ENCODE measurements around the gene NELL1.

Gene NELL1

DNA sequence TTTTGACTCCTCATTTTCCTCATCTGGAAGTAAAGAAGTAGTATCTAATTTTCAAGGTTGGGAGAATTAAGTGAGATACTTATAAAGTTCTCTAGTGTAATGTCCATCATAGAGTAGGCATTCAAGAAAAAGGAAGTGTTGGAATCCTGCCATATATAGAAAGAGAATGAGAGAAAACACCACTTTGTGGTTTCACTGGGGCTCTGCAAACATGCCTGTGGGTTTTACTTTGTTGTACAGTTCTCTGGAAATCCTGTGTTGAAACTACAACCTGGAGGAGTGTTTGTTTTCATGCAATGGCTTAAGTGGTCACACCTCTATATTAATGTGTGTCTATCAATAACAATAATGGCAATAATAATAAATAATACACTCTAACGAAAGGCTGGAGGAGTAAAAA is 741.7 kb downstream of the NELL1 start:
- no peaks in the 10 kb centered on the region for H3K27me3 ChIP-seq (ENCODE audit: control insufficient read depth, insufficient read depth, low read length)
- no peaks in the 10 kb centered on the region for H3K4me1 ChIP-seq (ENCODE audit: control insufficient read depth, insufficient read depth, low read length)
- H3K4me3 ChIP-seq (ENCODE audit: low read length), result no peak overlapping the region
- H3K36me3 ChIP-seq (ENCODE audit: control insufficient read depth, insufficient read depth, low read length), result no peaks in the 10 kb centered on the region
- H3K9ac ChIP-seq (ENCODE audit: low read length), result no peak overlapping the region
- no peak overlapping the region for H3K27ac ChIP-seq (ENCODE audit: low read depth, low read length)

DNA sequence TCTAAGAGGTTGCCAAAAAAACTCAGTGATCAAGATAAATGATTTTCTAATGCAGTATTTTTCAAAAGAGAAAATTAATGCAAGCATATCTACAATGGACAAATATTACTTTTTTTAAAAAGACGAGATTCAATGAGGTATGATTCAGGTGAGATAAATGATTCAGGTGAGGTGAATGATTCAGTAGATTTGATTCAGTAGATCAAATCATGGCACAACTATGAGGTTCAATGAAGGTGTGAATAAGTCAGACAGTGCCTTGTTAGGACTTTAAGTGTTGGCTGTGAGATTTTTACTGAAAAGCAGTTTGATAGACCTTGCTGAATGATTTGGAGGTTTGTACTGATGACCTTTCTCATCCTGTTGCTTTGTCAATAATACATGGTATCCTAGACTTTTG is 742.2 kb downstream of the NELL1 start:
- no peak overlapping the region for H3K4me3 ChIP-seq (ENCODE audit: low read length)
- no peaks in the 10 kb centered on the region for H3K4me1 ChIP-seq (ENCODE audit: control insufficient read depth, insufficient read depth, low read length)
- H3K27ac ChIP-seq (ENCODE audit: low read depth, low read length), result no peak overlapping the region
- H3K27me3 ChIP-seq (ENCODE audit: control insufficient read depth, insufficient read depth, low read length), result no peaks in the 10 kb centered on the region
- H3K36me3 ChIP-seq (ENCODE audit: control insufficient read depth, insufficient read depth, low read length), result no peaks in the 10 kb centered on the region
- no peak overlapping the region for H3K9ac ChIP-seq (ENCODE audit: low read length)

- Histone ChIP-seq H3K27me3 (ENCODE audit: control insufficient read depth, insufficient read depth, low read length) (no peaks in the 10 kb centered on the region), H3K4me1 (ENCODE audit: control insufficient read depth, insufficient read depth, low read length) (no peaks in the 10 kb centered on the region), H3K27ac (ENCODE audit: low read depth, low read length) (no peak overlapping the region), H3K36me3 (ENCODE audit: control insufficient read depth, insufficient read depth, low read length) (no peaks in the 10 kb centered on the region), H3K4me3 (ENCODE audit: low read length) (no peak overlapping the region), H3K9ac (ENCODE audit: low read length) (no peak overlapping the region)
Observed at GRCh38 chr11:21412652-21413383, 743.4 kb downstream of the NELL1 start.

GRCh38 chr11:21414953-21415352 is 745.6 kb downstream of the NELL1 start:
- no peak overlapping the region for H3K9ac ChIP-seq (ENCODE audit: low read length)
- H3K4me1 ChIP-seq (ENCODE audit: control insufficient read depth, insufficient read depth, low read length), result no peaks in the 10 kb centered on the region
- H3K4me3 ChIP-seq (ENCODE audit: low read length), result no peak overlapping the region
- no peaks in the 10 kb centered on the region for H3K27me3 ChIP-seq (ENCODE audit: control insufficient read depth, insufficient read depth, low read length)
- no peaks in the 10 kb centered on the region for H3K36me3 ChIP-seq (ENCODE audit: control insufficient read depth, insufficient read depth, low read length)
- no peak overlapping the region for H3K27ac ChIP-seq (ENCODE audit: low read depth, low read length)

- Histone ChIP-seq H3K9ac (ENCODE audit: low read length) (no peak overlapping the region), H3K36me3 (ENCODE audit: control insufficient read depth, insufficient read depth, low read length) (no peaks in the 10 kb centered on the region), H3K4me1 (ENCODE audit: control insufficient read depth, insufficient read depth, low read length) (no peaks in the 10 kb centered on the region), H3K27ac (ENCODE audit: low read depth, low read length) (no peak overlapping the region), H3K27me3 (ENCODE audit: control insufficient read depth, insufficient read depth, low read length) (no peaks in the 10 kb centered on the region), H3K4me3 (ENCODE audit: low read length) (no peak overlapping the region)
Observed at GRCh38 chr11:21415606-21416005, 746.2 kb downstream of the NELL1 start.

DNA sequence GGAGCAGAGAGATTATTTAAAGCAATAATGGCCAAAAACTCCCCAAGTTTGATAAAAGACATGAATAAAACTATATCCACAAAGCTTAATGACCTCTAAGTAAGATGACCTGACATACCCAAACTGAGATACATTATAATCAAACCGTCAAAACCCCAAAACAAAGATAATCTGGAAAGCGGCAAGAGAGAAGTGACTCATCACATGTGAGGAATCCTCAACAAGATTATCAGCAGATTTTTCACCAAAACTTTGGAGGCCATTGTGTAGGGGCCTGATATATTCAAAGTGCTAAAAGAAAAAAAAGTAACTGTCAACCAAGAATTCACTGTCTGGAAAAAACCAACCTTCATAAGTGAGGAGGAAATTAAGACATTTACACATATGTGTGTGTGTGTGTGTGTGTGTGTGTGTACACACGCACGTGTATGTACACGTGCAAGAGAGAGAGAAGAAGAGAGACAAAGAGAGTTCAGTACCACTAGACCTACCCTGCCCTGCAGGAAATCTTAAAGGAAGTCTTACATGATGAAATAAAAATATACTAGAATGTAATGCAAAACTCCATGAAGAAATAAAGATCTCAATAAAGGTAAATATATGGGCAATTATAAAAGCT is 752.4 kb downstream of the NELL1 start:
- no peak overlapping the region for H3K9ac ChIP-seq (ENCODE audit: low read length)
- no peaks in the 10 kb centered on the region for H3K36me3 ChIP-seq (ENCODE audit: control insufficient read depth, insufficient read depth, low read length)
- H3K4me3 ChIP-seq (ENCODE audit: low read length), result no peak overlapping the region
- no peaks in the 10 kb centered on the region for H3K4me1 ChIP-seq (ENCODE audit: control insufficient read depth, insufficient read depth, low read length)
- H3K27me3 ChIP-seq (ENCODE audit: control insufficient read depth, insufficient read depth, low read length), result no peaks in the 10 kb centered on the region
- no peak overlapping the region for H3K27ac ChIP-seq (ENCODE audit: low read depth, low read length)

DNA sequence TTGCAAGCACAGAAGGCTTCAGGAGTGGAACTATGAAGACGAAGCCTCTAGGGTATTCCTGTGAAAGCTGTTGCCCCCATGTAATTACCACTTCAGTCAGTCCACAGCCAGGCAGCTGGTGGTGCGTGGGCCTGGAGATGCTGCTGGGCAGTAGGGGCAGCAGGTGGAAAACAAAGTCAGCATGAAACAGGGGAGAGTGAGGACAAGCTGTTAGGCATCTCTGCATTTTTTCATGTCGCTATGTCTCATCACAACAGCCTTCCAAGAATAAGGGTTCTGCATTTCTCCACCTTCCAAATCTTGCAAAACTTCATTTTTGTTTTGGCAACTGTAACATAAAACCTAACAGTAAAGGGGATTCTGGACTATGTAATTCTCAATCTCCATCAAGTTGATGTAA is 757.5 kb downstream of the NELL1 start:
- no peaks in the 10 kb centered on the region for H3K27me3 ChIP-seq (ENCODE audit: control insufficient read depth, insufficient read depth, low read length)
- no peaks in the 10 kb centered on the region for H3K4me1 ChIP-seq (ENCODE audit: control insufficient read depth, insufficient read depth, low read length)
- H3K27ac ChIP-seq (ENCODE audit: low read depth, low read length), result no peak overlapping the region

DNA sequence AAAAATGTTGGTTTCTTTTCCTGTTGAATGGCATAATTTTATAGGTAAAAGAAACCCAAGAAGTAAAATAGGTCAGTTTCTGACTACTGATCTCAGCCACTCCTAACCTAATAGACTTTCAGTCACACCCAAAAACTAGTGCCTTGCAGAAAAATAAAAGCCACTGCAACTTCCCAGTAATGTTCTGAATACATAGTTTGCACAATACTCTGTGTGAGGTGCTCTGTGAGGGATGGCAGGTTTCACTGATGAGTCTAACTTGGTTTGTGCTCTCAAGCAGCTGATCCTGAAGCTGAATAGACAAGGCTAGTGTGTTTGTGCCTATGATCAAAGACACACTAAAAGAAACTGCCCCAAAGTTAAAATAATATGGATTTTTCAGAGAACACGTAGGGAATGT is 758.3 kb downstream of the NELL1 start:
- Histone ChIP-seq H3K36me3 (ENCODE audit: control insufficient read depth, insufficient read depth, low read length) (no peaks in the 10 kb centered on the region), H3K4me3 (ENCODE audit: low read length) (no peak overlapping the region), H3K4me1 (ENCODE audit: control insufficient read depth, insufficient read depth, low read length) (no peaks in the 10 kb centered on the region), H3K27me3 (ENCODE audit: control insufficient read depth, insufficient read depth, low read length) (no peaks in the 10 kb centered on the region), H3K27ac (ENCODE audit: low read depth, low read length) (no peak overlapping the region), H3K9ac (ENCODE audit: low read length) (no peak overlapping the region)

More for the DNA sequence above, 757.5 kb downstream of the NELL1 start:
- no peak overlapping the region for H3K9ac ChIP-seq (ENCODE audit: low read length)
- no peak overlapping the region for H3K4me3 ChIP-seq (ENCODE audit: low read length)
- H3K36me3 ChIP-seq (ENCODE audit: control insufficient read depth, insufficient read depth, low read length), result no peaks in the 10 kb centered on the region

GRCh38 chr11:21428796-21429195 is 759.4 kb downstream of the NELL1 start:
- H3K4me1 ChIP-seq (ENCODE audit: control insufficient read depth, insufficient read depth, low read length), result no peaks in the 10 kb centered on the region
- H3K36me3 ChIP-seq (ENCODE audit: control insufficient read depth, insufficient read depth, low read length), result no peaks in the 10 kb centered on the region
- H3K27ac ChIP-seq (ENCODE audit: low read depth, low read length), result no peak overlapping the region
- no peaks in the 10 kb centered on the region for H3K27me3 ChIP-seq (ENCODE audit: control insufficient read depth, insufficient read depth, low read length)
- no peak overlapping the region for H3K4me3 ChIP-seq (ENCODE audit: low read length)
- H3K9ac ChIP-seq (ENCODE audit: low read length), result no peak overlapping the region

- no peak overlapping the region for H3K9ac ChIP-seq (ENCODE audit: low read length)
- no peaks in the 10 kb centered on the region for H3K27me3 ChIP-seq (ENCODE audit: control insufficient read depth, insufficient read depth, low read length)
- H3K27ac ChIP-seq (ENCODE audit: low read depth, low read length), result no peak overlapping the region
- no peak overlapping the region for H3K4me3 ChIP-seq (ENCODE audit: low read length)
- H3K4me1 ChIP-seq (ENCODE audit: control insufficient read depth, insufficient read depth, low read length), result no peaks in the 10 kb centered on the region
- H3K36me3 ChIP-seq (ENCODE audit: control insufficient read depth, insufficient read depth, low read length), result no peaks in the 10 kb centered on the region
Observed at GRCh38 chr11:21429401-21429800, 760.0 kb downstream of the NELL1 start.

- H3K9ac ChIP-seq (ENCODE audit: low read length), result no peak overlapping the region
- no peaks in the 10 kb centered on the region for H3K36me3 ChIP-seq (ENCODE audit: control insufficient read depth, insufficient read depth, low read length)
- H3K4me3 ChIP-seq (ENCODE audit: low read length), result no peak overlapping the region
- H3K27me3 ChIP-seq (ENCODE audit: control insufficient read depth, insufficient read depth, low read length), result no peaks in the 10 kb centered on the region
- H3K27ac ChIP-seq (ENCODE audit: low read depth, low read length), result no peak overlapping the region
- H3K4me1 ChIP-seq (ENCODE audit: control insufficient read depth, insufficient read depth, low read length), result no peaks in the 10 kb centered on the region
Observed at GRCh38 chr11:21430537-21430936, 761.2 kb downstream of the NELL1 start.

DNA sequence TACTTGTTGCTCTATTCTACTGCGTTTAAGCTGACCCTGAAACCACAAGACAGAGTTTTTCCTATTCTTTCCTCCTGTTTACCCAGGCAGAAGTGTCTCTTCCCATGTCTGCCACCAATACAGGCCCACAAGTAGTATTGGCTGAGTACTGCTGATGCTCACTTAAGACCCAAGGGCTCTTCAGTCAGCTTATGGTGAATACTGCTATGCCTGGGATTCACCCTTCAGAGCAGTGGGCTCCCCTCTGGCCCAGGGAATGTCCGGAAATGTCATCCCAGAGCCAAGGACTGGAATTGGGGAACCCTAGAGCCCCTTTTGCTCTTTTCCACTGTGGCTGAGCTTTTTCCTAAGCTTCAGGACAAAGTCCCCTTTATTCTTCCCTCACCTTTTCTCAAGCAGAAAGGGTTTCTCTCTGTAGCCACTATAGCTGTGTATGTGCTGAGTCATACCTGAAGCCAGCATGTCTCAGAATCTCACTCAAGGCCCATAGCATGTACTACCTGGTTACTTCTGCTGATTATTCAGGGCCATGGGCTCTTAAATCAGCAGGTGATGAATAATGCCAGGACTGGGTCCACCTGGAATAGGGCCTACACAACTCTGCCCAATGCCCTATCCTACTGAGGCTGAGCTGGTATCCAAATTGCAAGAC is 777.7 kb downstream of the NELL1 start:
- Histone ChIP-seq H3K36me3 (ENCODE audit: control insufficient read depth, insufficient read depth, low read length) (no peaks in the 10 kb centered on the region), H3K9ac (ENCODE audit: low read length) (no peak overlapping the region), H3K27ac (ENCODE audit: low read depth, low read length) (no peak overlapping the region), H3K4me3 (ENCODE audit: low read length) (no peak overlapping the region), H3K4me1 (ENCODE audit: control insufficient read depth, insufficient read depth, low read length) (no peaks in the 10 kb centered on the region), H3K27me3 (ENCODE audit: control insufficient read depth, insufficient read depth, low read length) (no peaks in the 10 kb centered on the region)

DNA sequence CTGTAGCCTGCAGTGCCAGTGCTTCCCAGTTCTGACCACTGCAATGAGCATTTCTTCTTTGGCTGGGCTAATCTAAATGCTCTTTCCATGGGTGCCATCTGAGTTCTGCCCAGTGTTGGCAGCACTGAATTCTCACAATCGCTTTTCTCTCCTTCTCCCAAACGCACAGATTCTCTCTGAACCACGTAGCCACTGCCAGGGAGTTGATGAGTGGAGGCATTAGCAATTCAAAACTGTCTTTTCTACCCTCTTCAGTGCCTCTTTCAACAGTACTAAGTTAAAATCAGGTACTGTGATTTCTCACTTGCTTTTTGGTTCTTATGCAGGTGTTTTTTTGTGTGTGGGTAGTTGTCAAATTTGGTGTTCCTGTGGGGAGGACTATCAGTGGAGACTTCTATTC is 778.5 kb downstream of the NELL1 start:
- H3K27ac ChIP-seq (ENCODE audit: low read depth, low read length), result no peak overlapping the region
- H3K27me3 ChIP-seq (ENCODE audit: control insufficient read depth, insufficient read depth, low read length), result no peaks in the 10 kb centered on the region
- H3K36me3 ChIP-seq (ENCODE audit: control insufficient read depth, insufficient read depth, low read length), result no peaks in the 10 kb centered on the region
- no peak overlapping the region for H3K4me3 ChIP-seq (ENCODE audit: low read length)
- H3K9ac ChIP-seq (ENCODE audit: low read length), result no peak overlapping the region
- H3K4me1 ChIP-seq (ENCODE audit: control insufficient read depth, insufficient read depth, low read length), result no peaks in the 10 kb centered on the region
